Calu3 (cell line): ENCODE data around the gene MGST2. TPM values are rescaled to one million over a fixed set of nuclear protein-coding genes. Genes with fewer than 3 reads are reported as not detected.
"Not testable (repeated sequence)": the region's sequence is repeated elsewhere in the genome, so short reads cannot be mapped to it uniquely, and the experiment has no call there.

Experiments
- BruUV-seq: library from RNA; stranded (reverse); fragments of 400-500 nt; replicated peaks from 2 replicates; lab custom pipeline; 2021; lab: Mats Ljungman, UMichigan
- CTCF ChIA-PET: fragments of 300-600 bp; sonication (Branson Sonifier 250); formaldehyde crosslinking; loops from one replicate; lab custom pipeline; 2022; ENCODE audit warnings: antibody characterized with exemption; lab: Charles Lee
- DNase-seq: peaks from one replicate; pipeline ENCODE4 v3.0.0; 2022
- H3K27ac Mint-ChIP-seq: one replicate; pipeline ENCODE4 v1.8.0; 2022; ENCODE audit warnings: mixed read lengths; ENCODE audit not compliant: unreplicated experiment
- H3K27me3 Mint-ChIP-seq: one replicate; pipeline ENCODE4 v1.8.0; 2022; ENCODE audit warnings: mixed read lengths; ENCODE audit not compliant: unreplicated experiment
- H3K36me3 Mint-ChIP-seq: one replicate; pipeline ENCODE4 v1.8.0; 2022; ENCODE audit warnings: mild to moderate bottlenecking, moderate library complexity, mixed read lengths; ENCODE audit not compliant: insufficient read depth, unreplicated experiment
- H3K4me1 Mint-ChIP-seq: one replicate; pipeline ENCODE4 v1.8.0; 2022; ENCODE audit warnings: mild to moderate bottlenecking, low read depth, mixed read lengths; ENCODE audit not compliant: unreplicated experiment
- H3K4me3 Mint-ChIP-seq: one replicate; pipeline ENCODE4 v1.8.0; 2022; ENCODE audit warnings: mild to moderate bottlenecking, low read depth, moderate library complexity, mixed read lengths; ENCODE audit not compliant: unreplicated experiment
- H3K9me3 Mint-ChIP-seq: one replicate; pipeline ENCODE4 v1.8.0; 2022; ENCODE audit warnings: low read depth, mixed read lengths; ENCODE audit not compliant: unreplicated experiment
- CTCF ChIP-seq: fragments of 200-600 bp; IDR thresholded peaks from one replicate; pipeline ENCODE4 v1.8.0; 2022; ENCODE audit warnings: antibody characterized with exemption; ENCODE audit not compliant: unreplicated experiment
- intact Hi-C: fragments of 100-400 bp; cut with micrococcal nuclease; formaldehyde crosslinking; loops from one replicate; pipeline ENCODE4 v1.10.0; 2022; ENCODE audit not compliant: unreplicated experiment
- total RNA-seq: library from RNA; stranded (reverse); gene quantifications from 2 replicates; pipeline ENCODE4 v1.2.3, GENCODE V29; 2022

The MGST2 gene
- total RNA-seq, 1 experiment from 2014 or later: 31.9 TPM

GRCh38 chr4:139694522-139695107 lies 29.0 kb downstream of the MGST2 start:
- Mint-ChIP-seq H3K4me3 (no peak overlapping the region), H3K27me3 (no peaks in the 10 kb centered on the region), H3K27ac (no peak overlapping the region), H3K4me1 (no peaks in the 10 kb centered on the region), H3K9me3 (peaks cover 4% of the 10 kb centered on the region), H3K36me3 (no peaks in the 10 kb centered on the region)
- TF ChIP-seq CTCF: no peak
- CTCF ChIA-PET: no interaction called here
- no TSS peak for BruUV-seq
- no peak for DNase-seq
- intact Hi-C loops: no loop called here

GRCh38 chr4:139696491-139696890 lies 30.9 kb downstream of the MGST2 start:
- CTCF ChIA-PET: no interaction called here
- Mint-ChIP-seq H3K27ac (no peak overlapping the region), H3K9me3 (peaks cover 4% of the 10 kb centered on the region), H3K4me1 (no peaks in the 10 kb centered on the region), H3K27me3 (no peaks in the 10 kb centered on the region), H3K4me3 (no peak overlapping the region), H3K36me3 (no peaks in the 10 kb centered on the region)
- BruUV-seq: no TSS peak
- TF ChIP-seq CTCF: no peak
- DNase-seq: no peak
- intact Hi-C loops: no loop called here

- H3K9me3 Mint-ChIP-seq, BruUV-seq, H3K4me3 Mint-ChIP-seq, CTCF ChIA-PET, H3K27me3 Mint-ChIP-seq, H3K36me3 Mint-ChIP-seq, H3K4me1 Mint-ChIP-seq, DNase-seq, intact Hi-C loops, H3K27ac Mint-ChIP-seq: not testable (repeated sequence)
These were observed 32.7 kb downstream of the MGST2 start for GRCh38 chr4:139698167-139698925.

DNA sequence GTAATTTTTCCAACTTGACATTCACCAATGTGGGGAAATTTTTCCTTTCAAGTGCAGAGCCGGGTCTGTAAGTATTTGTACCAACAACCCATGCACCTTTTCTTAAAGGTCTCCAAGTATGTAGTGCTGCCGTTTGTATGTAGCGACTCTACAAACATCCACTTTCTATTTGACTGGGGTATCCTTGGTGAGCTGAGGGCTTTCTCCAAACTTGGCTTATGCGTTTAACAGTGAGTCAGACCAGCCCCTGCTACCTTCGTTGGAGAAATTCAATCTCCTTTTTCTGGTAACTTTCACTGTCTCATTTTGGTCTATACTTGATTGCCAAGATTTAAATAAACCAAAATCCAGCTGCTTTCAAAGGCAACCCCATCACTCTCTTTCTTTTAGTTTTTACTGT lies 34.9 kb downstream of the MGST2 start:
- Mint-ChIP-seq H3K9me3 (peaks cover 4% of the 10 kb centered on the region), H3K36me3 (no peaks in the 10 kb centered on the region), H3K27me3 (no peaks in the 10 kb centered on the region), H3K4me1 (no peaks in the 10 kb centered on the region), H3K4me3 (no peak overlapping the region), H3K27ac (no peak overlapping the region)
- TF ChIP-seq CTCF: no peak
- no peak for DNase-seq
- intact Hi-C loops: loop anchor here (5.0 kb wide), 1 partner anchor 43 kb away; no protein-coding TSS in a partner anchor
- BruUV-seq: no TSS peak
- CTCF ChIA-PET: no interaction called here
